ENCODE data around the gene RAPGEFL1. TPM values are rescaled to one million over a fixed set of nuclear protein-coding genes. Genes with fewer than 3 reads are reported as not detected.
"Not testable (repeated sequence)": the region's sequence is repeated elsewhere in the genome, so short reads cannot be mapped to it uniquely, and the experiment has no call there.

RAPGEFL1 gene
- total RNA-seq, 1 donor from 2014 or later = 3.6 TPM

- H3K4me3 Mint-ChIP-seq (ENCODE audit: unreplicated experiment) = no peak overlapping the region
Measured at GRCh38 chr17:40209404-40210093, 32.3 kb downstream of the RAPGEFL1 start.

GRCh38 chr17:40213914-40214313 lies 36.6 kb downstream of the RAPGEFL1 start:
- not testable (repeated sequence) for H3K4me3 Mint-ChIP-seq (ENCODE audit: unreplicated experiment); H3K36me3 Mint-ChIP-seq (ENCODE audit: low read depth); DNase-seq (ENCODE audit: low spot score); H3K27me3 Mint-ChIP-seq (ENCODE audit: low read depth); H3K9me3 Mint-ChIP-seq (ENCODE audit: low read depth); H3K27ac Mint-ChIP-seq (ENCODE audit: unreplicated experiment)
- H3K4me1 Mint-ChIP-seq (ENCODE audit: low read depth) = peaks cover 15% of the 10 kb centered on the region

More at GRCh38 chr17:40209404-40210093, 32.3 kb downstream of the RAPGEFL1 start:
- H3K9me3 Mint-ChIP-seq (ENCODE audit: low read depth) = no peaks in the 10 kb centered on the region
- TF ChIP-seq CTCF (IDR thresholded peaks at IDR 0.05) = no peak
- H3K27ac Mint-ChIP-seq (ENCODE audit: unreplicated experiment) = peak overlapping the region; percentile 39
- peaks cover 7% of the 10 kb centered on the region for H3K4me1 Mint-ChIP-seq (ENCODE audit: low read depth)
- H3K36me3 Mint-ChIP-seq (ENCODE audit: low read depth) = no peaks in the 10 kb centered on the region
- no peak for DNase-seq (ENCODE audit: low spot score)
- H3K27me3 Mint-ChIP-seq (ENCODE audit: low read depth) = no peaks in the 10 kb centered on the region

- no peaks in the 10 kb centered on the region for H3K27me3 Mint-ChIP-seq (ENCODE audit: low read depth)
- peaks cover 25% of the 10 kb centered on the region for H3K4me1 Mint-ChIP-seq (ENCODE audit: low read depth)
- no peaks in the 10 kb centered on the region for H3K9me3 Mint-ChIP-seq (ENCODE audit: low read depth)
- H3K36me3 Mint-ChIP-seq (ENCODE audit: low read depth) = no peaks in the 10 kb centered on the region
- peak; percentile 7 for DNase-seq (ENCODE audit: low spot score)
- H3K27ac Mint-ChIP-seq (ENCODE audit: unreplicated experiment) = peak overlapping the region; percentile 100
- no peak for TF ChIP-seq CTCF (IDR thresholded peaks at IDR 0.05)
- H3K4me3 Mint-ChIP-seq (ENCODE audit: unreplicated experiment) = peak overlapping the region; percentile 90
Measured at GRCh38 chr17:40218006-40218739, 40.9 kb downstream of the RAPGEFL1 start.

- H3K27ac Mint-ChIP-seq (ENCODE audit: unreplicated experiment) = peak within 1 kb of the TSS; percentile 100
- TF ChIP-seq CTCF (IDR thresholded peaks at IDR 0.05) = peak; percentile 85
- peak within 1 kb of the TSS; percentile 90 for H3K4me3 Mint-ChIP-seq (ENCODE audit: unreplicated experiment)
- H3K27me3 Mint-ChIP-seq (ENCODE audit: low read depth) = no peaks in the 10 kb centered on the region
- H3K4me1 Mint-ChIP-seq (ENCODE audit: low read depth) = peaks cover 30% of the 10 kb centered on the region
- H3K36me3 Mint-ChIP-seq (ENCODE audit: low read depth) = no peaks in the 10 kb centered on the region
- DNase-seq (ENCODE audit: low spot score) = peak; percentile 98
- H3K9me3 Mint-ChIP-seq (ENCODE audit: low read depth) = no peaks in the 10 kb centered on the region
Measured at GRCh38 chr17:40218740-40219593, 41.7 kb downstream of the RAPGEFL1 start, which contains the start of gene WIPF2. TSS of gene WIPF2 (plus strand) at chr17:40219304. CDS start at chr17:40256460, 37,156 bp downstream.

DNA sequence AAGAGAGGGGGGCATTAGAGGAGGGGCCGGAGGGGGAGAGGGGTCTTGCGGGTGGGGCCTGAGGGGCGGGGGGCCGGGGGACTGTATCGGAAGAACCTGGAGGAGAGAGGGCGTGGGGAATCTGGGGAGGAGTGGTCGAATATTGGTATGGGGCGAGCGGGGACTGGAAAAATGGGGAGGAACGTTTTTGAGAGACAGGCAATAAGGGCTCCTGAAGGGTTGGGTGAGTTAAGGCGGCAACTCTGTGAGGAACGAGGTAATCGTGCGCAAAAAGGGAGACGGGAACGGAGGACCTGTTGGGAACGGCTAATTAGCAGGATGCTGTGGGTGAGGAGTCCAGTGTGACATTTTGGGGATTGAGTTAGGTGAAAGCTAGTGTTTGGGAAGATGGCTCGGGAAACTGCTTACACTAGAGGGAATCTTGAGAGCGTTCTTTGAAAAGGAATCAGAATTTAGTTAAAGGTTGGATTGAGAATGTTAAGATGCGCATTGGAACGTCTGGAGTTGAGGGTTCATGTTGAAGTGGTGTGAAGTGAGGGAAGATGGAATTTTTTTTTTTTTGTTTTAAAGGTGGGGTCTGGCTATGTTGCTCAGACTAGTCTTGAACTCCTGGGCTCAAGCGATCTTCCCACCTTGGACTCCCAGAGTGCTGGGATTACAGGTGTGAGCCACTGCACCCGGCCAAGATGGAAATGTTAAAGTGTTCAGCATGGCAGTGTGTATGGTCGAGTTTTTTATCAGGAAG lies 42.5 kb downstream of the RAPGEFL1 start:
- no peak for TF ChIP-seq CTCF (IDR thresholded peaks at IDR 0.05)
- Mint-ChIP-seq H3K27ac (ENCODE audit: unreplicated experiment) (peak overlapping the region; percentile 100), H3K4me3 (ENCODE audit: unreplicated experiment) (peak overlapping the region; percentile 90), H3K4me1 (ENCODE audit: low read depth) (peaks cover 34% of the 10 kb centered on the region), H3K27me3 (ENCODE audit: low read depth) (no peaks in the 10 kb centered on the region), H3K36me3 (ENCODE audit: low read depth) (no peaks in the 10 kb centered on the region), H3K9me3 (ENCODE audit: low read depth) (no peaks in the 10 kb centered on the region)
- DNase-seq (ENCODE audit: low spot score) = no peak

All from chondrocyte (in vitro differentiated cells).